ENCODE measurements around the gene ASB13.
A peak's percentile ranks its signal among the peaks of the same experiment; 100 is the strongest.

Gene ASB13

DNA sequence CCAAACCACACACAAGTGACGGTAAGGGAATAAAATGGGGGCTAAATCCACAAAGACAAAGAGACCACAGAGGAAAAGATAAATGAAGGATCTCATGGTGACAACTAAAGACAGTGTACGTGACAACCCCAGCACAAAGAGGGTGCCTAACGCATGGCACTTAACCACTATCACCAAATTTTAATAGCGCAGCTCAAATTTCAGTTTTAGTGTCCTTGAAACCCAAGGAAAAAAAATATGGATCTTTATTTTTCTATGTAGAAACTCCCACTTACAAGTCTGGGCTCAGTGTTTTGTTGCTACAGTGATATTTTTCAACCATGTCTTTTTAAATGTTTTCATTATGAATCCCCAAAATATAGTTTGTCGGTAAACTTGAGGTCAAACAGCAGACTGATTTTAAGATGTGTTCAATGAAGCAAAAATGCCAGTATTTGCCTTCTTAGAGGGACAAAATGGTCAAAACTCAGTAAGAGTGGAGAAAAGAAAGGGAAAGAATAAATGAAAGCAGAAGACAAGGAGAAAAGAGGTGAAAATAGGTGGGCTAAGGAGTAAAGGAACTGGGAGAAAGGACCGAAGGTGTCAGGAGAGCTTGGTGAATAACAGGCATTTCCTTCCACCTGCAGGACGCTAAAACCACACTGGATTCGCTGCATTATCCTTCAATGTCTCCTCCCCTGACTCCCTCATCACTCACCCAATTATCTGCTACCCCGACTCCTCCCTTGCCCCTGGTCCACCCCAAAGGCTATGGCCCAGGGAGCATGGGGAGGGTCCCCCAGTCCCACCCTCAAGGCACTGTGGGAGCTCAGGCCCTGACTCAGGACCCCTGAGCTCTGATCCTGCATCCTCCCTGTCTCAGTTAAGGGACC, 3.5 kb downstream of the ASB13 start:
- H3K9me3 Mint-ChIP-seq: no peaks in the 10 kb centered on the region
- peaks cover 6% of the 10 kb centered on the region for H3K27me3 Mint-ChIP-seq (ENCODE audit: low read depth)
- H3K27ac Mint-ChIP-seq: no peak overlapping the region
- H3K4me1 Mint-ChIP-seq (ENCODE audit: low read depth): peaks cover 24% of the 10 kb centered on the region
- peaks cover 2% of the 10 kb centered on the region for H3K36me3 Mint-ChIP-seq (ENCODE audit: low read depth)
- no peak overlapping the region for H3K4me3 Mint-ChIP-seq
- DNase-seq (ENCODE audit: low spot score): no peak

DNA sequence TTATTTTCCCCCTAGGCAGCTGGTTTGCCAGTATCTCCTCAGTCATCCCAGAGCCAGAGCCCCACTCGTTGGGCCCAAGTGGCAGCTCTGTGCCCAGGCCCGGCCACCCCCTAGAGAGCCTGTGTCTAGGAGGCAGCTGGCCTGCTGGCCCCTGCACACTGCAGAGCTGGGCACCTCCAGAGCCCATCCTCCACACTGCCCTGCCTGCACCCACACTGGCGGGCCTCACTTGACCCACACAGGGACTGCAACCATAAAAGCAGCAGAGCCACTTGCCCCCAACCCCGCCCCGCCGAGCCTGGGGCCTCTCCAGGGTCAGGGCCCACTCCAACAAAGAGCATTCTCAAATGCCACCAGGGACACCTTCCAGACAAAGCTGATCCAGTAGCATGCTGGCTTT, 5.4 kb downstream of the ASB13 start:
- Mint-ChIP-seq H3K27me3 (ENCODE audit: low read depth) (peaks cover 3% of the 10 kb centered on the region), H3K4me1 (ENCODE audit: low read depth) (peaks cover 31% of the 10 kb centered on the region)

DNA sequence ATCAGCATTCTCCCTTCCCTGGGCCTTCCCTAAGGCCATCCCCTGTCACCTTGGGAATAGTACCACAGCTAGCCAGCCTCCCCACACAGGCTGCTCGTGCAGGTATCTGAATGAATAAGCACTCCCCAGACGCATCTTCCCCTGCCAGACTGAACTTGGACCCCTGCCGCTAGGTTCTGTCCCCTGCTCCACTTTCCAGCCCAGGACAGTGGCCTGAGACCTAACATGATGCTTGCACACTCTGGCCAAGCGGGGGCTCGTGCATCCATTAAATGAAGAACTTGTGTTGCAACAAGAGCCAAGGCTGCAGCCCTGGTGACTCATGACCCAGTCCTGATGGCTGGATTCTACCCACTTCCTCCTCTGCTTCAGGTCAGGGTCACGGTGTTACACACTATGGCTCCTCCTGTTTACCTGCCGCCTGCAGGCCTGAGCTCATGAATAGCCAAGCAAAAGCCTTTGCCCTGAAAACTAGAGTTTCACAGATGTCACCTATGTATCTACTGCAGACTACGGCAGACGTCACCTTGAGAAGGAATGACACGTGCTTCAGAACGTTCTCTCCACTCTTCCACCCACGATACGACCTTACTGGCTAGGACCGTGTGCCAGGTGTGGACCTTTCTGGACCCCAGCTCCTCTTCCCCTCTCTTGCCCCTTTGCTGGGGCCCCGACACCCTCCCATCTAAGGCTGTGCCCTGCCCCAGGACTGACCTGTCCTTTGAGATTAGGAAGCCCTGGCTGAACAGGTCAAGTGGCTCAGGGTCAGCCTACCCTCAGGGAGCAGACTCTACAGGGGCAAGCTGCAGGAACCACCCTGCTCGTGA, 6.5 kb downstream of the ASB13 start:
- Mint-ChIP-seq H3K9me3 (no peaks in the 10 kb centered on the region), H3K27ac (no peak overlapping the region), H3K36me3 (ENCODE audit: low read depth) (no peaks in the 10 kb centered on the region), H3K4me1 (ENCODE audit: low read depth) (peaks cover 35% of the 10 kb centered on the region), H3K4me3 (no peak overlapping the region), H3K27me3 (ENCODE audit: low read depth) (no peaks in the 10 kb centered on the region)
- no peak for DNase-seq (ENCODE audit: low spot score)

More for the DNA sequence above, 5.4 kb downstream of the ASB13 start:
- Mint-ChIP-seq H3K4me3 (no peak overlapping the region), H3K9me3 (no peaks in the 10 kb centered on the region), H3K27ac (no peak overlapping the region), H3K36me3 (ENCODE audit: low read depth) (peaks cover 2% of the 10 kb centered on the region)
- DNase-seq (ENCODE audit: low spot score): no peak

DNA sequence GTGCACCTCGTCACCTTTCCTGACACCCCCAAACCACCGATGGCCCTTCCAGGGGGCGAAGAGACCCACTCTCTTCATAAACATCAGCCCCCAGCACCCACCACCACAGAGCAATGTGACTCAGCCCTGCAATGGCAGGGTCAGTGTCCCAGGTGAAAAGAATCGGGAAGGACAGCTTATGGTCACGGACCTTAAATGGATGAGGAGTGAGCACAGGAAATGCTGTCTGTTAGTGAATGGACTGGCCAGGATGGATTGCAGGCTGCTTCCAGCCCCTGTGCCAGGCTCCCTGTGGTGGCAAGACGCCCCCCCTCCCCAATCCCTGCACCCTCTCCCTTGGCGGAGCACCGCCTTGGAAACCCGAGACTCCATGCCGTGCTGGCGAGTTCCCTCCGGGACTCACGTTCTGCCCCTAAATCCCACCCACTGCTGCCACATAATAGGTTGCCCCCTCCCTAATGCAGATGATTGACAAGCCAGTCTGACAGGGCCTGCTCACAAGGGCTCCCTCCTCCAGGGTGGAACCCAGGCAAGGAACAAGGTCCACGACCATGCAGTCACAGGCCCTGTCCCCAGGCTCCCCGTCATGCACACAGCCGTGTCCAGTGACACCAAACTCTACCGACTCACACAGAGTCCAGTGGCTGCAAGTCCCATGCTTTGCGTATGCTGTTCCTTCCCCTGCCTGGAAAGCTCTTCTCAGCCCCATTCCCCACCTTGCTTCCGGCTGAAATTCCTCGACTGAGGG, 7.3 kb downstream of the ASB13 start:
- no peak overlapping the region for H3K4me3 Mint-ChIP-seq
- no peaks in the 10 kb centered on the region for H3K9me3 Mint-ChIP-seq
- no peak for DNase-seq (ENCODE audit: low spot score)
- no peaks in the 10 kb centered on the region for H3K27me3 Mint-ChIP-seq (ENCODE audit: low read depth)
- H3K27ac Mint-ChIP-seq: no peak overlapping the region
- H3K4me1 Mint-ChIP-seq (ENCODE audit: low read depth): peaks cover 40% of the 10 kb centered on the region
- H3K36me3 Mint-ChIP-seq (ENCODE audit: low read depth): no peaks in the 10 kb centered on the region

DNA sequence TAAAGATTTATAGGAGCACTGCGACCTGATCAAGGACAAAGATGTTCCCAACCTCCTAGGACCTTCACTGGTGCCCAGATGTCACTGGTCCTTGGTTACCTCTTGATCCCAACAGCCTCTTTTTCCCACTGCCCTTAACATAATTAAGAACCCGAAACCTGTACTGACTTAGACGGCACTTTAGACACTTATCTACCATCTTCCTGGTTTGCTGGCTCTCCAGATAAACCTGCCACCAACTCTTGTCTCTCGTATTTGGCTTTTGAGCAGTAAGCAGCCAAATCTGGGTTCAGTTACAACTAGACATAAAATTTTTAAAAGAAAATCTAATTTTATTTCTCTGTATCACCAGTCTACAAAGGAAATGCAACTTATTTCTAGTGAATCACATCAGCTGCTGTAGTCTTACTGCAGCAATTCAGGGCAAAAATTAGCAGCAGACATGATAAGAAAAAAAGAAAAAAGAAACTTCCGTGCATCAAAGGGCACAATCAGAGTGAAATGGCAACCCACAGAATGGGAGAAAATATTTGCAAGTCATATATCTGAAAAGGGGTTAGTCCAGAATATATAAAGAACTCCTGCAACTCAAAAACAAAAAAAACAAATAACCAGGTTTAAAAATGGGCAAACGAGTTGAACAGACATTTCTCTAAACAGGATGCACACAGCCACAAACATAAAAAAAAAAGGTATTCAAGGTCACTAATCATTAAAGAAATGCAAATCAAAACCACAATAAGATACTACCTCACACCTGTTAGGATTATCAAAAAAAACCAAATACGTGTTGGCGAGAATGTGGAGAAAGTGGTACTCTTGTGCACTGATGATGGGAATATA, 9.4 kb downstream of the ASB13 start:
- Mint-ChIP-seq H3K36me3 (ENCODE audit: low read depth) (no peaks in the 10 kb centered on the region), H3K27me3 (ENCODE audit: low read depth) (no peaks in the 10 kb centered on the region), H3K4me3 (peak overlapping the region; percentile 27), H3K27ac (peak overlapping the region; percentile 34), H3K4me1 (ENCODE audit: low read depth) (peaks cover 41% of the 10 kb centered on the region), H3K9me3 (no peaks in the 10 kb centered on the region)
- DNase-seq (ENCODE audit: low spot score): no peak

DNA sequence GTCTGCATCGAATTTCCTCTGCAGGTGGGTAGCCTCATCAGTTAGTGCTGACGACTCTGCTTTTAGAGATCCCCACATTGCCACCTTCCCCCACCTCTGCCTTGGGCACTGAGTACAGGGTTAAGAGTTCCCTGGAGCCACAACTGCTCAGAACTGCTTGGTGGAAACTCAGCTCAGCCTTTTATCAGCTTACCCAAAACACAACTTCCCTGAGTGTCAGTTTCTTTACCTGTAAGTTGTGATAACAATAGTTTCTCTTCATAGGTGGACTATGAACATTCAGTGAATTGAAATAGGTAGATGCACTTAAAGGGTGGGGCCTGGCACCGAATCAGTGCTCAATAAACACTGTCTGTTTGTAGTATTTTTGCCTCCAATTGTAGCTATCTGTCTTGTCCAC, 11.3 kb downstream of the ASB13 start:
- peaks cover 1% of the 10 kb centered on the region for H3K36me3 Mint-ChIP-seq (ENCODE audit: low read depth)
- H3K4me1 Mint-ChIP-seq (ENCODE audit: low read depth): peaks cover 39% of the 10 kb centered on the region
- no peak for DNase-seq (ENCODE audit: low spot score)
- H3K9me3 Mint-ChIP-seq: no peaks in the 10 kb centered on the region
- H3K27ac Mint-ChIP-seq: no peak overlapping the region
- no peak overlapping the region for H3K4me3 Mint-ChIP-seq
- no peaks in the 10 kb centered on the region for H3K27me3 Mint-ChIP-seq (ENCODE audit: low read depth)

DNA sequence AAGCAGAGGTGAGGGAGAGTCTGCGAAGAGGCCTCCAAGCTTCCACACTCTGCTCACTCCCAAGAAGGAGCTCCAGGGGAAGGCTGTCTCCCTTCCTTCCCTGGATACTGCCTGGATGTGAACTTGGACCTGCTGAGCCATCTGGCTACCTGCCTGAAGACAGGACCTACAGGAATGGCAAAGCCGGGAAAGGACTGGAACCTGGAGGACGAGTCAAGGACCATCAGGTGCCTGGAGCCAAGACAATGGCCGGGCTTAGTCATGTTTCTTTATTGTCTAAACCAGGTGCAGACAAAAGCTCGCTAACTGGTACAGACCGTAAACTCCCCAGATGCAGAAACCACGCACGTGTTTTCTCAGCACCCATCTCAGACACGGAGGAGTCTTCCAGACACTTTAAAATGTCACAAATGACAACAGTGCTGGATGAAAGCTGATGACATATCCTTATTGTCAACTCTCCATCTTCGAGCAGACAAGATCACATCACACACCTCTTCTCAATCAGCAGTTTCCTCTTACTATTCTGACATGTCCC, 12.1 kb downstream of the ASB13 start:
- Mint-ChIP-seq H3K9me3 (no peaks in the 10 kb centered on the region), H3K36me3 (ENCODE audit: low read depth) (peaks cover 3% of the 10 kb centered on the region), H3K4me1 (ENCODE audit: low read depth) (peaks cover 31% of the 10 kb centered on the region), H3K27ac (no peak overlapping the region), H3K27me3 (ENCODE audit: low read depth) (no peaks in the 10 kb centered on the region), H3K4me3 (no peak overlapping the region)
- no peak for DNase-seq (ENCODE audit: low spot score)

DNA sequence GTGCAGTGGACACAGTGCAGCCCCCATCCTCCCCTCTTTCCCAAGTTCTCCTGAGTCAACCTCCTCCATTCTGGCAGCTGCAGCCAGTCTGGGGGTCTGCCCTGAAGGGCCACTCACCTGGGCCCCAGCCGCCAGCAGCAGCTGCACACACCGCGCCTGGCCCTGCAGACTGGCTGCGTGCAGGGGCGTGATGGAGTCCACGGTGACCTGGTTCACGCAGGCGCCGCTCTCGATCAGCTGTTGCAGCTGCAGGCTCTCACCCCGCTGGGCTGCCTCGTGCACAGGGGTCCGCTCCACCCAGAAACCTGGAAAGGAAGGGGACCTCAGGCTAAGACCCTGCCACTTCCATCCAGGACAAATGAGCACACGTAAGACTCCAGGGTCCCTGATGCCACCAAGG, 13.6 kb downstream of the ASB13 start:
- DNase-seq (ENCODE audit: low spot score): no peak
- no peak overlapping the region for H3K27ac Mint-ChIP-seq
- no peak overlapping the region for H3K4me3 Mint-ChIP-seq
- peaks cover 5% of the 10 kb centered on the region for H3K36me3 Mint-ChIP-seq (ENCODE audit: low read depth)
- H3K9me3 Mint-ChIP-seq: no peaks in the 10 kb centered on the region
- H3K27me3 Mint-ChIP-seq (ENCODE audit: low read depth): no peaks in the 10 kb centered on the region
- H3K4me1 Mint-ChIP-seq (ENCODE audit: low read depth): peaks cover 29% of the 10 kb centered on the region

DNA sequence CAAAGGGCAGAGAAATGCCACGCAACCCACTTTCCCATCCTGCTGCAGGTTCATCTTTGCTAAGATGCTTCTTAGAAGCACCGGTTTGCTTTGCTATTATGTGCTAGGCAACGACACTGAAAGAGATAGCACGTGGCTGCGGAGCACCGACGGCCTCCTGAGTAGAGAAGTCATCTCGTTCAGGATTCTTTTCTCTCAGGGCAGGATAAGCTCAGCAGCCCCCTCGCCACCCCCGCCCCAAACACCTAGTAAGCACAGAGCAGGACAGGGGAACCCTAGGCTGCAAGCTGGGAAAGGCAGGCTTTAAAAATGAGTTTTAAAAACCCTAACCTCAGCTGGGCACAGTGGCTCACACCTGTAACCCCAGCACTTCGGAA, 15.0 kb downstream of the ASB13 start:
- Mint-ChIP-seq H3K4me3 (no peak overlapping the region), H3K27me3 (ENCODE audit: low read depth) (no peaks in the 10 kb centered on the region), H3K4me1 (ENCODE audit: low read depth) (peaks cover 16% of the 10 kb centered on the region), H3K9me3 (no peaks in the 10 kb centered on the region), H3K36me3 (ENCODE audit: low read depth) (peaks cover 5% of the 10 kb centered on the region), H3K27ac (no peak overlapping the region)
- no peak for DNase-seq (ENCODE audit: low spot score)

DNA sequence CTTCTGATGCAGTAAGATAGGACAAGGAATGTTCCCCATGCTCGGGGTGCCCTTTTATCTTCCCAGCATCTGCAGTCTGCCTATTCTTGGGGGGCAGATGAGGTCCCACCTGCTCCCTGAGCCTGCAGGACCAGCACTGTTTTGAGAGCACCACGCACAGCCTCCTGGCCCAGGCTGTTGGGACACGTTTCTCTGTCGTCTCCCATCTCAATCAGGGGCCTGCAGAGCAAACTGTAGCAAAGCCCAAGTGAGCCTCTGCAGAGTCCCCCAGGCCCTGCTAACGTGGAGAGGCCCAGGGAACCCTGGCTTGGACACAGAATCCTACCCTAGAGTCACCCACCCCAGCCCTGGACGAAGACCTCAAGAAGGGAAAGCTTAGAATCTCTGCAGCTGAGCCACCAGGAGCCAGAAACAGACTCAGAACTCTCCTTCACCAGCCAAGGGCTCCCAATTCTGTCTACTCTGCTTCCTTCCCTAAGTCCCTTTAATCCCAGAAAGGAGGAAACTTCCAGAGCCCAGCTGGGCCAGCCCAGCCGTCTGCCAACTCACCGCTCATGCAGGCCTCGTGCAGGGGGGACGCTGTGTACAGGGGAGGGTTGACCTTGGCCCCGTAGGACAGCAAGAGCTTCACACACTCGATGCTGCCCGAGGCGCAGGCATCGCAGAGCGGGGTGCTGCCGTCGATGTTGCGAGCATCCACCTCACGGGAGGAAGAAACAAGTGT, 15.6 kb downstream of the ASB13 start:
- Mint-ChIP-seq H3K27ac (no peak overlapping the region), H3K27me3 (ENCODE audit: low read depth) (no peaks in the 10 kb centered on the region), H3K9me3 (no peaks in the 10 kb centered on the region), H3K36me3 (ENCODE audit: low read depth) (peaks cover 5% of the 10 kb centered on the region), H3K4me1 (ENCODE audit: low read depth) (peaks cover 15% of the 10 kb centered on the region), H3K4me3 (no peak overlapping the region)
- DNase-seq (ENCODE audit: low spot score): no peak

DNA sequence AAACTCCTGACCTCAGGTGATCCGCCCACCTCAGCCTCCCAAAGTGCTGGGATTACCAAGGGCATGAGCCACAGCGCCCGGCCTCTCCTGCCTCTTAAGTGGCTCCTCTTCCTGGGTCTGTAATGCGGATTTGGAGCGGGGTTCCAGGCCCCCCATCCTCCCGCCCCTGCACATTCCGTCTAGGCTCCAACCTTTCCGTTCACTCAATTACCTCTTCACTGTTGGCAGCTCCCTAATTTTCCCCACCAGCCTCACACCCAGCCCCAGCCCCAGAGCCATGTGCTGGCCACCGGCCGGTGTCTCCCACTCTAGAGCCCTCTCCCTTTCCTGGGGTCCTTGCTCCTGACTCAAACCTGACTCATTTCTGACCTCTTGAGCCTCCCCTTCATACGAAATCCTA, 16.6 kb downstream of the ASB13 start:
- peaks cover 7% of the 10 kb centered on the region for H3K4me1 Mint-ChIP-seq (ENCODE audit: low read depth)
- no peak for DNase-seq (ENCODE audit: low spot score)

DNA sequence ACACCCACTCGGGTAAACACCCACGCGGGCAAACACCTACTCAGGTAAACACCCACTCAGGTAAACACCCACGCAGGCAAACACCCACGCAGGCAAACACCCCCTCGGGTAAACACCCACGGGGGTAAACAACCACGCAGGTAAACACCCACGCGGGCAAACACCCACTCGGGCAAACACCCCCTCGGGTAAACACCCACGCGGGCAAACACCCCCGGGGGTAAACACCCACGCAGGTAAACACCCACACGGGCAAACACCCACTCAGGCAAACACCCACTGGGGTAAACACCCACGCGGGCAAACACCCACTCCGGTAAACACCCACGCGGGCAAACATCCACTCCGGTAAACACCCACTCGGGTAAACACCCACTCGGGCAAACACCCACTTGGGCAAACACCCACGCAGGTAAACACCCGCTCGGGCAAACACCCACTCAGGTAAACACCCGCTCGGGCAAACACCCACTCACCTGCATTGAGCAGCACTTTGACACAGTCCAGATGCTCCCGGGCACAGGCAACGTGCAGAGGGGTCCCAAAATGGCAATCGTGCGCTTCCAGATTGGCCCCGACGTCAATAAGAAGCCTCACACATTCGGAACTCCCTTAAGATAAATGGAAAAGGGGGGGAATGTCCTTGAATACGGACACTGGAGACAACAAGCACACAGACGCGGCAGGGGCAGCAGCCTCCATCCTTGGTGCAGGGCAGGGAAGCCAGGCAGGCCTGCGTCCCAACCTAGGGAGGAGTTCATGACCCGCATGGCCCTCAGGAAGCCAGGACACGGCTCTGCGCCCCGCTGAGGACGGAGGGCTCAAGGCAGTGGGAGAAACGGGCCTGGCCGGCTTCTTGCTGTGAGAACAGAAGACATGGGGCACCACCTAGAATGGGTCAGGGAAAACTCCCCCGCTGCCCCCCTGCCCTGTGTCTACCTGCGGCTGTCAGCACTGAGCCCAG, 17.6 kb downstream of the ASB13 start:
- no peak overlapping the region for H3K27ac Mint-ChIP-seq
- H3K27me3 Mint-ChIP-seq (ENCODE audit: low read depth): no peaks in the 10 kb centered on the region
- no peak overlapping the region for H3K4me3 Mint-ChIP-seq
- peaks cover 2% of the 10 kb centered on the region for H3K4me1 Mint-ChIP-seq (ENCODE audit: low read depth)
- no peaks in the 10 kb centered on the region for H3K9me3 Mint-ChIP-seq
- no peak for DNase-seq (ENCODE audit: low spot score)
- H3K36me3 Mint-ChIP-seq (ENCODE audit: low read depth): peaks cover 5% of the 10 kb centered on the region

More for the DNA sequence above, 16.6 kb downstream of the ASB13 start:
- Mint-ChIP-seq H3K27ac (no peak overlapping the region), H3K9me3 (no peaks in the 10 kb centered on the region), H3K36me3 (ENCODE audit: low read depth) (peaks cover 5% of the 10 kb centered on the region), H3K27me3 (ENCODE audit: low read depth) (no peaks in the 10 kb centered on the region), H3K4me3 (no peak overlapping the region)

Measured in T-helper 2 cell treated with Interferon-gamma antibody and Interleukin-4, amounts not matched to agents 5 μg/mL and 100 μg/mL, for 36 hours (primary cell).